Esophagus (tissue), 2 donors: ENCODE measurements around the gene BMP15. TPM values are rescaled to one million over a fixed set of nuclear protein-coding genes. Genes with fewer than 3 reads are reported as not detected.

ENCODE experiments used
- H3K27ac ChIP-seq, 2 donors: one replicate each; pipeline ENCODE4 v1.5.1; 2013; ENCODE audit warnings: low read depth in 2 of 2, mild to moderate bottlenecking in 2 of 2, inconsistent platforms in 1 of 2, low read length in 1 of 2, moderate library complexity in 1 of 2
- H3K27me3 ChIP-seq, 2 donors: one replicate each; pipeline ENCODE4 v1.6.1; 2013; ENCODE audit warnings: low read length in 2 of 2, control low read depth in 1 of 2, mild to moderate bottlenecking in 1 of 2; ENCODE audit not compliant: insufficient read depth in 2 of 2, control insufficient read depth in 1 of 2
- H3K36me3 ChIP-seq, 2 donors: one replicate each; pipeline ENCODE4 v1.6.1; 2013; ENCODE audit warnings: low read length in 1 of 2; ENCODE audit not compliant: control insufficient read depth in 2 of 2, insufficient read depth in 2 of 2
- H3K4me1 ChIP-seq, 2 donors: one replicate each; pipeline ENCODE4 v1.6.1; 2013; ENCODE audit warnings: low read length in 1 of 2; ENCODE audit not compliant: control insufficient read depth in 2 of 2, insufficient read depth in 2 of 2
- H3K4me3 ChIP-seq, 2 donors: one replicate each; pipeline ENCODE4 v1.5.1; 2013; ENCODE audit warnings: low read length in 2 of 2, mild to moderate bottlenecking in 2 of 2, low read depth in 1 of 2, moderate library complexity in 1 of 2
- H3K9me3 ChIP-seq, 2 donors: one replicate each; pipeline ENCODE4 v1.6.1; 2013; ENCODE audit warnings: mild to moderate bottlenecking in 2 of 2, low read depth in 1 of 2, low read length in 1 of 2, moderate library complexity in 1 of 2; ENCODE audit not compliant: control insufficient read depth in 2 of 2, insufficient read depth in 1 of 2
- WGBS, 2 donors: extraction: QIAGEN DNeasy Blood & Tissue Kit; methylation state at CpG; one replicate each; pipeline ENCODE4 v1.1.7; 2013; 5-methylcytosine and 5-hydroxymethylcytosine counted together
- polyA plus RNA-seq, 2 donors: library from polyadenylated mRNA; stranded (reverse); fragments of 200-250 nt; gene quantifications; one replicate each; pipeline ENCODE4 v1.2.3, GENCODE V29; 2013
- donor health status: healthy with polysubstance abuse.
- donor health status: Bipolar disorder and iron deficiency.

BMP15 gene
- polyA plus RNA-seq, 2 donors = not detected

- no peak overlapping the region for H3K4me3 ChIP-seq
- H3K4me1 ChIP-seq = no peaks in the 10 kb centered on the region
- WGBS, 2 donors = 64 to 66% methylated on average over 3 of the region's 3 CpGs
- H3K27me3 ChIP-seq = no peaks in the 10 kb centered on the region
- H3K9me3 ChIP-seq = no peaks in the 10 kb centered on the region
- H3K27ac ChIP-seq = no peak overlapping the region
- no peaks in the 10 kb centered on the region for H3K36me3 ChIP-seq
These were observed 17.5 kb upstream of the BMP15 start for GRCh38 chrX:50893047-50893446.

DNA sequence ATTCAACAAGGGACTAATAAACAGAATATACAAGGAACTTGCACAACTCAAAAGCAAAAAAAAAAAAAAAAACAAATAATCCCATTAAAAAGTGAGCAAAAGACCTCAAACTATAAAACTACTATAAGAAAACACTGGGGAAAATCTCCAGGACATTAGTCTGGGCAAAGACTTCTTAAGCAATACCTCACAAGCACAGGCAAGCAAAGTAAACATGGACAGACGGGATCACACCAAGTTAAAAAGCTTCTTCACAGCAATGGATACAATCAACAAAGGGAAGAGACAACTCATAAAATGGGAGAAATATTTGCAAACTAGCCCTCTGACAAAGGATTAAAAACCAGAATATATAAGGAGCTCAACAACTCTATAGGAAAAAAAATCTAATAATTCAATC is 17.1 kb upstream of the BMP15 start:
- H3K4me1 ChIP-seq = no peaks in the 10 kb centered on the region
- WGBS, 2 donors = 0% methylated on average over 1 of the region's 1 CpG
- no peaks in the 10 kb centered on the region for H3K9me3 ChIP-seq
- no peaks in the 10 kb centered on the region for H3K36me3 ChIP-seq
- H3K27me3 ChIP-seq = no peaks in the 10 kb centered on the region
- no peak overlapping the region for H3K27ac ChIP-seq
- H3K4me3 ChIP-seq = no peak overlapping the region

DNA sequence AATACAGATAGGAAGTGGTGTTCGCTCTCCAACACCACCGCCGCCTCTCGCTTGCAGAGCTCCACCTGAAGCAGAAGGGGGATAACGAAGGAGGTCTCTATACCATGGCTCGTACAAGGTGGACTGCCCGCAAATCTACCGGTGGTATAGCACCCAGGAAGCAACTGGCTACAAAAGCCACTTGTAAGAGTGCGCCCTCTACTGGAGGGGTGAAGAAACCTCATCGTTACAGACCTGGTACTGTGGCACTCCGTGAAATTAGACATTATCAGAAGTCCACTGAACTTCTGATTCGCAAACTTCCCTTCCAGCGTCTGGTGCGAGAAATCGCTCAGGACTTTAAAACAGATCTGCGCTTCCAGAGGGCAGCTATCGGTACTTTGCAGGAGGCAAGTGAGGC is 5.2 kb upstream of the BMP15 start:
- H3K4me1 ChIP-seq = no peaks in the 10 kb centered on the region
- H3K27ac ChIP-seq = no peak overlapping the region
- no peak overlapping the region for H3K4me3 ChIP-seq
- no peaks in the 10 kb centered on the region for H3K9me3 ChIP-seq
- no peaks in the 10 kb centered on the region for H3K36me3 ChIP-seq
- WGBS, 2 donors = 88 to 95% methylated on average over 17 of the region's 17 CpGs
- H3K27me3 ChIP-seq = peaks cover 0 to 4% of the 10 kb centered on the region in 2 donors

- Histone ChIP-seq H3K27me3 (peaks cover 0 to 8% of the 10 kb centered on the region in 2 donors), H3K36me3 (no peaks in the 10 kb centered on the region), H3K27ac (no peak overlapping the region), H3K4me1 (no peaks in the 10 kb centered on the region), H3K9me3 (no peaks in the 10 kb centered on the region), H3K4me3 (no peak overlapping the region)
These were observed 3.0 kb downstream of the BMP15 start for GRCh38 chrX:50913520-50913919.

DNA sequence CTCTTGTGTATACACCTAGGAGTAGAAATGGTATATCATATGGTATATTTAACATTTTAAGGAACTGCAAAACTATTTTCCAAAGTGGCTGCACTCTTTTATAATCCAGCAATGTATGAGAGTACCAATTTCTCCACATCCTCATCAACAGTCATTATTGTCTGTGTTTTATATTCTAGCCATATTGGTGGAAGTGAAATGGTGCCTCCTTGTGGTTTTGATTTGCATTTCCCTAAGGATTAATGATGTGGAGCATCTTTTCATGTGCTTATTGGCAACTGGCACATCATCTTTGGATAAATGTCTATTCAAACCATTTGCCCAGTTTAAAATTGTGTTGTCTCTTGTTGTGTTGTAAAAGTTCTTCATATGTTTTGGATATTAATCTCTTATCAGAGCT is 9.6 kb downstream of the BMP15 start:
- no peak overlapping the region for H3K4me3 ChIP-seq
- peaks cover 0 to 5% of the 10 kb centered on the region in 2 donors for H3K27me3 ChIP-seq
- H3K9me3 ChIP-seq = no peaks in the 10 kb centered on the region
- no peaks in the 10 kb centered on the region for H3K36me3 ChIP-seq
- no peaks in the 10 kb centered on the region for H3K4me1 ChIP-seq
- H3K27ac ChIP-seq = no peak overlapping the region

GRCh38 chrX:50927127-50927526 is 16.6 kb downstream of the BMP15 start:
- no peak overlapping the region for H3K4me3 ChIP-seq
- no peaks in the 10 kb centered on the region for H3K4me1 ChIP-seq
- no peaks in the 10 kb centered on the region for H3K27me3 ChIP-seq
- H3K9me3 ChIP-seq = no peaks in the 10 kb centered on the region
- H3K36me3 ChIP-seq = no peaks in the 10 kb centered on the region
- no peak overlapping the region for H3K27ac ChIP-seq

GRCh38 chrX:50941638-50942037 is 31.1 kb downstream of the BMP15 start:
- 52 to 66% methylated on average over 3 of the region's 3 CpGs for WGBS, 2 donors
- Histone ChIP-seq H3K4me3 (no peak overlapping the region), H3K27me3 (no peaks in the 10 kb centered on the region), H3K36me3 (no peaks in the 10 kb centered on the region), H3K4me1 (no peaks in the 10 kb centered on the region), H3K27ac (no peak overlapping the region), H3K9me3 (no peaks in the 10 kb centered on the region)

DNA sequence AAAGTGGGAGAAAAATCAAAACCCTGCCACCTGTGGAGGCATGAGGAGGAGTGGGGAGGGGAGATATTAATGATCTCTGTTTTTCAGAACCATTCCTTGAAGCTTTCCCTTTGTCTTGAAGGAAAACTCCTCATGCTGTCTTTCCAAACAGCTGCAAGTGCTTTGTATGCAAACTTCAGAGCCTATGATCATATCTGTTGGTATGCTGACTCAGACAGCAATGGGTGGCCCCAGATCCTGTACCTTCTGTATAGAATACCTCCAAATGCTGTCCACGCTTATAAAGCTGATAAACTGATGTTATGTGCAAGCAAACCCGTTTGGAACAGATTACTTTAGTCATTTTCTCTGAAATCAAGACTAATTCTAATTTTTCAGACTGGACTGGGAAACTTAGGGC is 31.9 kb downstream of the BMP15 start:
- H3K4me3 ChIP-seq = no peak overlapping the region
- H3K27ac ChIP-seq = no peak overlapping the region
- 51 to 78% methylated on average over 2 of the region's 2 CpGs for WGBS, 2 donors
- H3K9me3 ChIP-seq = no peaks in the 10 kb centered on the region
- no peaks in the 10 kb centered on the region for H3K27me3 ChIP-seq
- no peaks in the 10 kb centered on the region for H3K4me1 ChIP-seq
- no peaks in the 10 kb centered on the region for H3K36me3 ChIP-seq

DNA sequence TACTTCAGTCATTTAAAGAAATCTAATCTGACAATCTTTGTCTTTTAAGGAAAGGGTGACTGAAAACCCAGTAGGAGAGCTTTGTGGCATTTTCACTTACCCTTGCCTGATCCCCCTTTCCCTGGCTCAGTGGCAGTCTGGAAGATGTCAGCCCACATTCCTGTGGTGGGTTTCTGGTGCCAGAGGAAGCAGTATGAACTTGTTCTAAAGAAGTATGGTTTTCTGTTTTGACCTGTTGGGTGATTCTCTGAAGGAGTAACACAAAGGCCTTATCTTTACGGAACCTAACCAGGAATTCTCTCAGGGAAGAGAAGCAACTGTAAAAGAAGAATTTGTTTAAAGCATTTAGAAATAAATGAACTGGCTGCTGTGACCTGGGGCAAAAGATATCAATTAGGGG is 41.9 kb downstream of the BMP15 start:
- Histone ChIP-seq H3K27me3 (peaks cover 0 to 7% of the 10 kb centered on the region in 2 donors), H3K36me3 (no peaks in the 10 kb centered on the region), H3K4me1 (no peaks in the 10 kb centered on the region), H3K27ac (no peak overlapping the region), H3K9me3 (no peaks in the 10 kb centered on the region), H3K4me3 (no peak overlapping the region)
- 46 to 75% methylated on average over 1 of the region's 1 CpG for WGBS, 2 donors

DNA sequence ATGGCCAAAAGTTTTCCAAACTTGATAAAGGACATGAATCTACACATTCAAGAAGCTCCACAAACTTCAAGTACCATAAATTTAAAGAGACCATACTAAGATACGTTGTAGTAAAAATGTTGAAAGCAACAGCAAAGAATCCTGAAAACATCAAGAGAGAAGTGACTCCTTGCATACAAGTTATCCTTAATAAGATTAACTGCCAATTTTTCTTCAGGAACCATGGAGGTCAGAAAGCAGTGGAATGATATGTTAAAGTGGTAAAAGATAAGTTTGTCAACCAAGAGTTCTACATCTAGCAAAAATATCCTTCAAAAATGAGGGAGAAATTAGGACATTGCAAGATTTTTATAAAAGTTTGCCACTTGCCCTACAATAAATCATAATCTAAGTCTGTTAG is 43.3 kb downstream of the BMP15 start:
- Histone ChIP-seq H3K27ac (no peak overlapping the region), H3K4me1 (no peaks in the 10 kb centered on the region), H3K9me3 (no peaks in the 10 kb centered on the region), H3K36me3 (no peaks in the 10 kb centered on the region), H3K27me3 (peaks cover 0 to 7% of the 10 kb centered on the region in 2 donors), H3K4me3 (no peak overlapping the region)
- 80 to 98% methylated on average over 1 of the region's 1 CpG for WGBS, 2 donors
